ENCODE results near the gene RIMKLB.
"Not testable (repeated sequence)": the region's sequence is repeated elsewhere in the genome, so short reads cannot be mapped to it uniquely, and the experiment has no call there.

The RIMKLB gene

GRCh38 chr12:8779281-8779680 lies 81.5 kb downstream of the RIMKLB start:
- DNase-seq, result no peak

GRCh38 chr12:8779862-8780261 lies 82.1 kb downstream of the RIMKLB start:
- DNase-seq, result no peak

- peak in 1 of 2 experiments; percentile 13 for DNase-seq
Measured at GRCh38 chr12:8780389-8780788, 82.6 kb downstream of the RIMKLB start.

- no peak for DNase-seq
Measured at GRCh38 chr12:8781381-8782127, 83.8 kb downstream of the RIMKLB start.

- DNase-seq, result peak in 1 of 2 experiments; percentile 26
Measured at GRCh38 chr12:8784290-8784888, 86.6 kb downstream of the RIMKLB start.

GRCh38 chr12:8785499-8785898 lies 87.7 kb downstream of the RIMKLB start:
- no peak for DNase-seq

GRCh38 chr12:8787206-8787605 lies 89.4 kb downstream of the RIMKLB start:
- not testable (repeated sequence) for DNase-seq

GRCh38 chr12:8788706-8789105 lies 90.9 kb downstream of the RIMKLB start:
- not testable (repeated sequence) for DNase-seq

GRCh38 chr12:8789341-8790013 lies 91.7 kb downstream of the RIMKLB start:
- DNase-seq, result not testable (repeated sequence)

DNA sequence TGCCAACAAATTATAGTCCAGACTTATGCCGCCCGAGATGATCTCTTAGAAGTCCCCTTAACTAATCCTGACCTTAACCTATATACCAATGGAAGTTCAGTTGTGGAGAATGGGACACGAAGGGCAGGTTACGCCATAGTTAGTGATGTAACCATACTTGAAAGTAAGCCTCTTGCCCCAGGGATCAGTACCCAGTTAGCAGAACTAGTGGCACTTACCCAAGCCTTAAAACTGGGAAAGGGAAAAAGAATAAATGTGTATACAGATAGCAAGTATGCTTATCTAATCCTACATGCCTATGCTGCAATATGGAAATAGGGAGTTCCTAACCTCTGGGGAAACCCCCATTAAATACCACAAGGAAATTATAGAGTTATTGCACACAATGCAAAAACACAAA lies 95.4 kb downstream of the RIMKLB start:
- DNase-seq, result not testable (repeated sequence)

DNA sequence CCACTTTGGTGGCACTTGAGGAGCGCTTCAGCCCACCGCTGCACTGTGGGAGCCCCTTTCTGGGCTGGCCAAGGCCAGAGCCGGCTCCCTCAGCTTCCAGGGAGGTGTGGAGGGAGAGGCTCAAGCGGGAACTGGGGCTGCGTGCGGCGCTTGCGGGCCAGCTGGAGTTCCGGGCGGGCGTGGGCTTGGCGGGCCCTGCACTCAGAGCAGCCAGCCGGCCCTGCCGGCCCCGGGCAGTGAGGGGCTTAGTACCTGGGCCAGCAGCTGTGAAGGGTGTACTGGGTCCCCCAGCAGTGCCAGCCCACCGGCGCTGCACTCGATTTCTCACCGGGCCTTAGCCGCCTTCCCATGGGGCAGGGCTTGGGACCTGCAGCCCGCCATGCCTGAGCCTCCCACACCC lies 96.8 kb downstream of the RIMKLB start:
- not testable (repeated sequence) for DNase-seq

GRCh38 chr12:8796831-8797626 lies 99.2 kb downstream of the RIMKLB start:
- DNase-seq, result no peak

DNA sequence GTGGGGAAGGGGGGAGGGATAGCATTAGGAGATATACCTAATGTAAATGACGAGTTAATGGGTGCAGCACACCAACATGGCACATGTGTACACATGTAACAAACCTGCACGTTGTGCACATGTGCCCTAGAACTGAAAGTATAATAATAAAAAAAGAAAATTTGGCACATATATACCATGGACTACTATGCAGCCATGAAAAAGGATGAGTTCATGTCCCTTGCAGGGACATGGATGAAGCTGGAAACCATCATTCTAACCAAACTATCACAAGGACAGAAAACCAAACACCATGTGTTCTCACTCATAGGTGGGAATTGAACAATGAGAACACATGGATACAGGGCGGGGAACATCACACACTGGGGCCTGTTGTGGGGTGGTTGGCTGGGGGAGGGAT lies 103.4 kb downstream of the RIMKLB start:
- DNase-seq, result not testable (repeated sequence)

- DNase-seq, result not testable (repeated sequence)
Measured at GRCh38 chr12:8804833-8805232, 107.0 kb downstream of the RIMKLB start.

DNA sequence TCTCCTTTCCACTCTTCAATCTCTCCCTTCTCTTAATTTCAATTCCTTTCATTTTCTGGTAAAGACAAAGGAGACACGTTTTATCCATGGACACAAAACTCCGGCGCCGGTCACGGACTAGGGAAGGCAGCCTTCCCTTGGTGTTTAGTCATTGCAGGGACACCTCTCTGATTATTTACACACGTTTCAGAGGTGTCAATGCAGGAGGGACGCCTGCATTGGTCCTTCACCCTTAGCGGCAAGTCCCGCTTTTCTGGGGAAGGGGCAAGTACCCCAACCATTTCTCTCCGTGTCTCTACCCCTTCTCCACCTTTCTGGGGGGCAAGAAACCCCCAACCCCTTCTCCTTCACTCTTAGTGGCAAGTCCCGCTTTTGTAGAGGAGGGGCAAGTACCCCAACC lies 107.7 kb downstream of the RIMKLB start:
- not testable (repeated sequence) for DNase-seq

- DNase-seq, result not testable (repeated sequence)
Measured at GRCh38 chr12:8807084-8807483, 109.3 kb downstream of the RIMKLB start.

DNA sequence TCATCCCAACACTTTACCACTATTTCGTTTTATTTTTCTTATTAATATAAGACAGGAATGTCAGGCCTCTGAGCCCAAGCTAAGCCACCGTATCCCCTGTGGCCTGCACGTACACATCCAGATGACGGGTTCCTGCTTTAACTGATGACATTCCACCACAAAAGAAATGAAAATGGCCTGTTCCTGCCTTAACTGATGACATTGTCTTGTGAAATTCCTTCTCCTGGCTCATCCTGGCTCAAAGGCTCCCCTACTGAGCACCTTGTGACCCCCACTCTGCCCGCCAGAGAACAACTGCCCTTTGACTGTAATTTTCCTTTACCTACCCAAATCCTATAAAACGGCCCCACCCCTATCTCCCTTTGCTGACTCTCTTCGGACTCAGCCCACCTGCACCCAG lies 112.3 kb downstream of the RIMKLB start:
- not testable (repeated sequence) for DNase-seq

- no peak for DNase-seq
Measured at GRCh38 chr12:8813572-8814357, 116.0 kb downstream of the RIMKLB start.

DNA sequence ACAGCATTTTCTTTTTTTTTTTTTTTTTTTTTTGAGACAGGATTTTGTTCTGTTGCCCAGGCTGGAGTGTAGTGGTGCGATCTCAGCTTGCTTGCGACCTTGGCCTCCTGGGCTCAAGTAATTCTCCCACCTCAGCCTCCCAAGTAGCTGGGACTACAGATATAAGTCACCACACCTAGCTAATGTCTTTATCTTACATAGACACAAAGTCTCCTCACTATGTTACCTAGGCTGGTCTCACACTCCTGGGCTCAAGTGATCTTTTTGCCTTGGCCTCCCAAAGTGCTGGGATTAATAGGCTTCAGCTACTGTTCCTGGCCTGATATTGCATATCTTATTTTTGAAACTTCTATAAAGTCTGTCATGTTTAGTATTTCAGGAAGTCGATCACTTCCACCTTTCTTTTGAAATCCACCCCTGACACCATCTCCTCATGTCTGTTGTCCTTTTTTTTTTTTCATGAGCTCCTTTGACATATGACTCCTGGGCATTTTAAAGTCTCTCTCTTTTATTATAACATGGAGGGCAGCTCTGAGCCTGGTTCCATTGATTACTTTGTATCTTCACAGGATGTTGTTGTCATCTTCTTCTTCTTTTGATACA lies 118.8 kb downstream of the RIMKLB start:
- no peak for DNase-seq

DNA sequence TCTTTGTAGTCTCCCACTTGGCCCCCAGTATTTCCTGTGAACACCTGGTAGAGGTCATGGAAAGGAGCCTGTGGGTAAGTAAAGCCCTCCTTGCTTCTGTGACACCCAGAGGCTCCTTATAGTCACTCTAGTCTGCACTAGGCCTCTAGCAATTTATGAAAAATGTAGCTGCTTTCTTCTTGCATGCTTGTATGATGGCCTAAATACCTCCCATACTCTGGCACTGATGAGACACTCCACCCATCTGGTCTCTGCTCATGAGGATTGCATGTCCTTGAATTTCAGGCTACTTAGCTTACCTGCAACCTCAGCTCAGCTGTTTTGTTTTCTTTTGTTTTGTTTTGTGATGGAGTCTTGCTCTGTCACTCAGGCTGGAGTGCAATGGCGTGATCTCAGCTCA lies 120.1 kb downstream of the RIMKLB start:
- no peak for DNase-seq

DNA sequence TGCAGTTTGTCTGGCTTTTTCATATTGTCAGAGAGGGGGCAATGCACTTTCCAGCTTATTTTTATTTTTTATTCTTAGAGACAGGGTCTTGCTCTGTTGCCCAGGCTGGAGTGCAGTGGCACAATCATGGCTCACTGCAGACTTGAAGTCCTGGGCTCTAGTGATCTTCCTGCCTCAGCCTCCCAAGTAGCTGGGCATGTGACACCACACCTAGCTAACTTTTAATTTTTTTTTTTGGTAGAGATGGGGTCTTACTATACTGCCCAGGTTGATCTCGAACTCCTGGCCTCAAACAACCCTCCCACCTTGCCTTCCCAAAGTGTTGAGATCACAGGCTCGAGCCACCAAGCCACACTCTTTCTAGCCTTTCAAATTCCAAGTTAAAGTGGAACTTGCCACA lies 120.7 kb downstream of the RIMKLB start:
- DNase-seq, result no peak

DNA sequence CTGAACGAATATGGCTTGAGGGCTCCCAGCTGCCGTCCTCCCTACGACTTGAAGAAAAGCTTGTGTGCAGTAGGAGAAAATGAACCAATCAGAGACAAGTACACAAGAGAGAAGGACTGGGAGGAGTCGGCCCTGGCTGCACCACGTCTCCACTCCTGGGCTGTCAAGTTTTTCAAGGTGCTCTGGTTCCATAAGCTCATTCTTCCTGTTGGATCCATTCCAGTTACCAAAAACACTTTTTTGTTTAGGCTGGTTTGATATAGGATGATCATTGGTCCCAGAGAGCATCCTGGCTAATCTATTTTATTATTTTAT lies 121.8 kb downstream of the RIMKLB start:
- peak in 1 of 2 experiments; percentile 4 for DNase-seq
